ENCODE data around the gene TUT4. TPM values are rescaled to one million over a fixed set of nuclear protein-coding genes. Genes with fewer than 3 reads are reported as not detected.

The TUT4 gene
- total and polyA plus RNA-seq, 2 of the 4 experiments (the other 2 are of a cell fraction): 10.9 to 40.0 TPM

DNA sequence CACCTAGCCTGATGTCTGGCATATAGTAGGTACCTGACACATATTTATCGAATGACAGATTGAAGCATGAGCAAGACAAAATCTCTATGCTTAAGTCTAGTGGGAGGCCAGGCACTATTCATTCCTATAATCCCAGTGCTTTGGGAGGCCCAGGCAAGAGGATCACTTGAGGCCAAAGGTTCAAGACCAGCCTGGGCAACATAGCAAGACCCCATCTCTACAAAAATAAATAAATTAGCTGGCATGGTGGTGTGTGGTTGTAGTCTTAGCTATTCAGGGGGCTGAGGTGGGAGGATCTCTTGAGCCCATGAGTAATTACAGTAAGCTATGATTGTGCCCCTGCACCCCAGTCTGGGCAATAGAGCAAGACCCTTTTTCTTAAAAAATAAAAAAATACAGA lies 23.2 kb upstream of the TUT4 start:
- H4K91ac ChIP-seq (ENCODE audit: insufficient read depth, low read depth, low read length): no peak overlapping the region
- H2AK5ac ChIP-seq (ENCODE audit: low read depth, low read length): no peak overlapping the region
- WGBS, 2 experiments (ENCODE audit: extremely low coverage in 2 of 2, insufficient read length in 1 of 2): no CpG with 5 or more reads among the region's 1 CpG
- H3K9ac ChIP-seq (ENCODE audit: low read depth, low read length): no peak overlapping the region
- no peak overlapping the region for H3K4ac ChIP-seq (ENCODE audit: low read depth, low read length)
- 0 out of 2 replicates have a peak, but pooled peaks cover 5% of the 10 kb centered on the region for H3K9me1 ChIP-seq (ENCODE audit: insufficient read depth, low read length)
- DNase-seq (no peak), ATAC-seq (ENCODE audit: low read depth) (no peak)
- no peak overlapping the region for H3K23ac ChIP-seq (ENCODE audit: low read depth, low read length)
- POLR2A ChIA-PET (ENCODE audit: unreplicated experiment): no interaction called here
- no peaks in the 10 kb centered on the region for H4K20me1 ChIP-seq (ENCODE audit: insufficient read depth, low read length)
- in situ Hi-C loops (cut with MboI; ENCODE audit: low sequenced_read_pairs) (no loop called here), intact Hi-C loops (cut with micrococcal nuclease) (no loop called here), dilution Hi-C loops (cut with HindIII; ENCODE audit: low sequenced_read_pairs, unreplicated experiment) (no loop called here)
- no peak overlapping the region for H2BK20ac ChIP-seq (ENCODE audit: low read depth, low read length)
- TF ChIP-seq MAZ (IDR thresholded peaks at IDR 0.05; ENCODE audit: borderline replicate concordance, low read depth, low read length) (no peak), SMC3 (IDR thresholded peaks at IDR 0.05; ENCODE audit: low read depth, low read length) (no peak), RFX5 (IDR thresholded peaks at IDR 0.05; ENCODE audit: low read depth, low read length) (no peak), RCOR1 (IDR thresholded peaks at IDR 0.05; ENCODE audit: insufficient replicate concordance, low read length) (no peak), CEBPB (IDR thresholded peaks at IDR 0.05; ENCODE audit: low read depth, low read length) (no peak)
- no TSS peak for BruUV-seq (replicated peaks)
- no peaks in the 10 kb centered on the region for H3K9me3 ChIP-seq (ENCODE audit: control insufficient read depth, insufficient read depth, low read length)
- no peaks in the 10 kb centered on the region for H3K36me3 ChIP-seq (ENCODE audit: control insufficient read depth, insufficient read depth, low read length)
- no peak overlapping the region for H2BK15ac ChIP-seq (ENCODE audit: low read depth, low read length)
- H3K4me1 ChIP-seq (ENCODE audit: control insufficient read depth, insufficient read depth, low read length): peaks cover 8% of the 10 kb centered on the region
- H3K79me1 ChIP-seq (ENCODE audit: low read depth in 1 of 2, low read length in 2 of 2): no peaks in the 10 kb centered on the region
- H3K18ac ChIP-seq (ENCODE audit: low read depth, low read length): no peak overlapping the region
- no peak overlapping the region for H2AFZ ChIP-seq (replicated peaks; ENCODE audit: low read length, poor library complexity)
- H4K5ac ChIP-seq (ENCODE audit: low read depth, low read length): no peak overlapping the region
- H2AK9ac ChIP-seq (replicated peaks; ENCODE audit: low read depth, low read length, poor library complexity): no peak overlapping the region
- no peak overlapping the region for H3K4me2 ChIP-seq (ENCODE audit: low read depth, low read length)
- H3K27ac ChIP-seq (ENCODE audit: insufficient read depth, low read length): no peak overlapping the region
- no peak overlapping the region for H2BK5ac ChIP-seq (ENCODE audit: low read depth, low read length, poor library complexity, severe bottlenecking)
- H3K14ac ChIP-seq (replicated peaks; ENCODE audit: low read depth, low read length): no peak overlapping the region
- CTCF ChIA-PET: no interaction called here
- H3K27me3 ChIP-seq (ENCODE audit: control insufficient read depth, insufficient read depth, low read length): peaks cover 3% of the 10 kb centered on the region; the same call in 1 of the 2 replicates
- H3K56ac ChIP-seq (ENCODE audit: extremely low read depth, insufficient read depth, low read length): no peak overlapping the region
- no peak overlapping the region for H2BK120ac ChIP-seq (ENCODE audit: low read depth, low read length)
- no peak overlapping the region for H4K8ac ChIP-seq (ENCODE audit: low read depth in 2 of 2, low read length in 2 of 2)
- no peak overlapping the region for H3K4me3 ChIP-seq (ENCODE audit: insufficient read depth, low read depth, low read length)
